Esophagus muscularis mucosa (tissue), 4 donors: Measurements from ENCODE around the gene PCARE. TPM values are rescaled to one million over a fixed set of nuclear protein-coding genes. Genes with fewer than 3 reads are reported as not detected.

Experiments
- DNase-seq: peaks from one replicate; pipeline ENCODE4 v3.0.0-alpha.2; 2017; ENCODE audit errors: extremely low spot score
- H3K27ac ChIP-seq, 4 donors: fragments of 200-600 bp; sonication (generic); replicated peaks in 1 of 4; 1 replicate in 3 of 4; 2 replicates in 1 of 4; pipeline ENCODE4 v1.5.1; 2016 to 2019; ENCODE audit warnings: mild to moderate bottlenecking in 1 of 4
- H3K27me3 ChIP-seq, 4 donors: fragments of 200-600 bp; sonication (generic); one replicate each; pipeline versions ENCODE4 v1.5.1 to v1.6.0; 2016 to 2019
- H3K36me3 ChIP-seq, 4 donors: fragments of 200-600 bp; sonication (generic); one replicate each; pipeline ENCODE4 v1.5.1; 2016 to 2019
- H3K4me1 ChIP-seq, 4 donors: fragments of 200-600 bp; sonication (generic); one replicate each; pipeline ENCODE4 v1.5.1; 2016 to 2019
- H3K4me3 ChIP-seq, 4 donors: fragments of 200-600 bp; sonication (generic); 1 replicate in 2 of 4; 2 replicates in 2 of 4; pipeline ENCODE4 v1.5.1; 2016 to 2019; ENCODE audit warnings: mild to moderate bottlenecking in 4 of 4, moderate library complexity in 1 of 4
- H3K9me3 ChIP-seq, 4 donors: fragments of 200-600 bp; sonication (generic); 1 replicate in 3 of 4; 2 replicates in 1 of 4; pipeline ENCODE4 v1.5.1; 2016 to 2019
- CTCF ChIP-seq, 3 experiments: fragments of 200-600 bp in 2 of 3; fragments of 450-650 bp in 1 of 3; sonication (generic) in 2 of 3; IDR thresholded peaks; one replicate each; pipeline ENCODE4 v1.5.1; 2017 to 2019; ENCODE audit warnings: antibody characterized with exemption in 3 of 3, mild to moderate bottlenecking in 2 of 3, moderate library complexity in 1 of 3
- EP300 ChIP-seq: sonication (generic); formaldehyde crosslinking; IDR thresholded peaks from one replicate; pipeline ENCODE4 v1.6.1; 2017; ENCODE audit warnings: antibody characterized with exemption
- POLR2A ChIP-seq: fragments of 450-650 bp; IDR thresholded peaks from one replicate; pipeline ENCODE4 v1.6.1; 2017; ENCODE audit warnings: antibody characterized with exemption, moderate library complexity, mild to moderate bottlenecking, low read depth
- POLR2AphosphoS5 ChIP-seq, 2 donors: sonication (generic); formaldehyde crosslinking; IDR thresholded peaks; one replicate each; pipeline ENCODE4 v1.6.1; 2017; ENCODE audit warnings: antibody characterized with exemption in 2 of 2
- WGBS: methylation state at CpG from one replicate; pipeline ENCODE4 v1.1.5; 2018; 5-methylcytosine and 5-hydroxymethylcytosine counted together
- intact Hi-C: fragments of 100-400 bp; cut with DNase I; formaldehyde crosslinking; loops from one replicate; pipeline ENCODE4 v1.15.1; 2023
- total RNA-seq, 4 donors: library from RNA; depleted of rRNA; stranded (reverse); fragments of >200 nt; gene quantifications; one replicate each; pipeline versions ENCODE4 v1.1.0 to v1.2.1, GENCODE V29; 2016

Gene PCARE
- total RNA-seq, 4 donors from 2014 or later: not detected

- H3K9me3 ChIP-seq: no peaks in the 10 kb centered on the region
- H3K27me3 ChIP-seq: no peaks in the 10 kb centered on the region
- no peak for DNase-seq
- no peaks in the 10 kb centered on the region for H3K36me3 ChIP-seq
- 96% methylated on average over 3 of the region's 4 CpGs for WGBS
- intact Hi-C loops: no loop called here
- H3K4me1 ChIP-seq: peaks cover 0 to 8% (median 0%) of the 10 kb centered on the region in 4 donors
- H3K27ac ChIP-seq: no peak overlapping the region
- TF ChIP-seq POLR2AphosphoS5 (IDR thresholded peaks at IDR 0.05): no peak
- no peak for TF ChIP-seq EP300
- no peak for TF ChIP-seq CTCF (IDR thresholded peaks at IDR 0.05)
- no peak for TF ChIP-seq POLR2A
- no peak overlapping the region for H3K4me3 ChIP-seq
These were observed 17.3 kb downstream of the PCARE start for GRCh38 chr2:29057006-29057405.

- H3K27me3 ChIP-seq: no peaks in the 10 kb centered on the region
- intact Hi-C loops: no loop called here
- no peak overlapping the region for H3K27ac ChIP-seq
- no peaks in the 10 kb centered on the region for H3K36me3 ChIP-seq
- no peak for DNase-seq
- peaks cover 0 to 8% (median 0%) of the 10 kb centered on the region in 4 donors for H3K4me1 ChIP-seq
- H3K4me3 ChIP-seq: no peak overlapping the region
- 90% methylated on average over 5 of the region's 5 CpGs for WGBS
- TF ChIP-seq POLR2AphosphoS5 (IDR thresholded peaks at IDR 0.05): no peak
- TF ChIP-seq POLR2A: no peak
- no peak for TF ChIP-seq CTCF (IDR thresholded peaks at IDR 0.05)
- TF ChIP-seq EP300: no peak
- no peaks in the 10 kb centered on the region for H3K9me3 ChIP-seq
These were observed 17.9 kb downstream of the PCARE start for GRCh38 chr2:29056452-29056851.

- intact Hi-C loops: no loop called here
- H3K27me3 ChIP-seq: no peaks in the 10 kb centered on the region
- WGBS: 100% methylated on average over 1 of the region's 1 CpG
- DNase-seq: no peak
- peaks cover 0 to 8% (median 0%) of the 10 kb centered on the region in 4 donors for H3K4me1 ChIP-seq
- no peak overlapping the region for H3K27ac ChIP-seq
- H3K4me3 ChIP-seq: no peak overlapping the region
- TF ChIP-seq POLR2A (no peak), EP300 (no peak), CTCF (IDR thresholded peaks at IDR 0.05) (no peak)
- H3K9me3 ChIP-seq: no peaks in the 10 kb centered on the region
- H3K36me3 ChIP-seq: no peaks in the 10 kb centered on the region
These were observed 18.7 kb downstream of the PCARE start for GRCh38 chr2:29055601-29056000.

GRCh38 chr2:29054430-29054829 is 19.9 kb downstream of the PCARE start:
- H3K27me3 ChIP-seq: no peaks in the 10 kb centered on the region
- no peak overlapping the region for H3K27ac ChIP-seq
- no peak overlapping the region for H3K4me3 ChIP-seq
- no peaks in the 10 kb centered on the region for H3K36me3 ChIP-seq
- DNase-seq: no peak
- no peaks in the 10 kb centered on the region for H3K9me3 ChIP-seq
- no peak for TF ChIP-seq POLR2A
- TF ChIP-seq CTCF (IDR thresholded peaks at IDR 0.05): no peak
- no peak for TF ChIP-seq EP300
- no peak for TF ChIP-seq POLR2AphosphoS5 (IDR thresholded peaks at IDR 0.05)
- intact Hi-C loops: no loop called here
- H3K4me1 ChIP-seq: peaks cover 0 to 8% (median 0%) of the 10 kb centered on the region in 4 donors
- WGBS: 82% methylated on average over 7 of the region's 7 CpGs

GRCh38 chr2:29053670-29054400 is 20.5 kb downstream of the PCARE start:
- intact Hi-C loops: no loop called here
- TF ChIP-seq CTCF (IDR thresholded peaks at IDR 0.05) (no peak), EP300 (no peak), POLR2AphosphoS5 (IDR thresholded peaks at IDR 0.05) (no peak), POLR2A (no peak)
- no peak overlapping the region for H3K27ac ChIP-seq
- no peak for DNase-seq
- H3K4me1 ChIP-seq: peaks cover 0 to 8% (median 0%) of the 10 kb centered on the region in 4 donors
- H3K27me3 ChIP-seq: no peaks in the 10 kb centered on the region
- no peaks in the 10 kb centered on the region for H3K9me3 ChIP-seq
- WGBS: 59% methylated on average over 5 of the region's 5 CpGs
- H3K4me3 ChIP-seq: no peak overlapping the region
- H3K36me3 ChIP-seq: no peaks in the 10 kb centered on the region
